ENCODE results near the gene TPD52L1.
"Not testable (repeated sequence)": the region's sequence is repeated elsewhere in the genome, so short reads cannot be mapped to it uniquely, and the experiment has no call there.

TPD52L1 gene

GRCh38 chr6:125157725-125158124 is 4.2 kb downstream of the TPD52L1 start:
- peaks cover 3% of the 10 kb centered on the region for H3K9me3 Mint-ChIP-seq
- H3K4me3 Mint-ChIP-seq, result no peak overlapping the region
- peaks cover 24% of the 10 kb centered on the region for H3K27me3 Mint-ChIP-seq
- H3K27ac Mint-ChIP-seq, result no peak overlapping the region
- no peak for ATAC-seq
- no peaks in the 10 kb centered on the region for H3K4me1 Mint-ChIP-seq
- no peaks in the 10 kb centered on the region for H3K36me3 Mint-ChIP-seq

GRCh38 chr6:125163339-125163738 is 9.8 kb downstream of the TPD52L1 start:
- not testable (repeated sequence) for H3K36me3 Mint-ChIP-seq, H3K27me3 Mint-ChIP-seq, H3K9me3 Mint-ChIP-seq, H3K27ac Mint-ChIP-seq, H3K4me1 Mint-ChIP-seq, H3K4me3 Mint-ChIP-seq, ATAC-seq

GRCh38 chr6:125163811-125164210 is 10.2 kb downstream of the TPD52L1 start:
- Mint-ChIP-seq H3K27ac (no peak overlapping the region), H3K9me3 (no peaks in the 10 kb centered on the region), H3K4me1 (no peaks in the 10 kb centered on the region), H3K27me3 (peaks cover 8% of the 10 kb centered on the region), H3K36me3 (no peaks in the 10 kb centered on the region), H3K4me3 (no peak overlapping the region)
- ATAC-seq, result no peak

- Mint-ChIP-seq H3K4me3 (no peak overlapping the region), H3K27me3 (peaks cover 14% of the 10 kb centered on the region), H3K4me1 (no peaks in the 10 kb centered on the region), H3K9me3 (no peaks in the 10 kb centered on the region), H3K36me3 (no peaks in the 10 kb centered on the region), H3K27ac (no peak overlapping the region)
- ATAC-seq, result no peak
These were observed 11.1 kb downstream of the TPD52L1 start for GRCh38 chr6:125164696-125165095.

- no peak for ATAC-seq
- no peak overlapping the region for H3K27ac Mint-ChIP-seq
- H3K36me3 Mint-ChIP-seq, result no peaks in the 10 kb centered on the region
These were observed 11.7 kb downstream of the TPD52L1 start for GRCh38 chr6:125165256-125165655.

GRCh38 chr6:125165776-125166175 is 12.2 kb downstream of the TPD52L1 start:
- no peak for ATAC-seq
- no peaks in the 10 kb centered on the region for H3K36me3 Mint-ChIP-seq
- no peaks in the 10 kb centered on the region for H3K4me1 Mint-ChIP-seq
- no peaks in the 10 kb centered on the region for H3K9me3 Mint-ChIP-seq
- H3K4me3 Mint-ChIP-seq, result no peak overlapping the region
- H3K27me3 Mint-ChIP-seq, result peaks cover 17% of the 10 kb centered on the region
- H3K27ac Mint-ChIP-seq, result no peak overlapping the region

More at GRCh38 chr6:125165256-125165655, 11.7 kb downstream of the TPD52L1 start:
- Mint-ChIP-seq H3K9me3 (no peaks in the 10 kb centered on the region), H3K4me3 (no peak overlapping the region), H3K4me1 (no peaks in the 10 kb centered on the region), H3K27me3 (peaks cover 17% of the 10 kb centered on the region)

- H3K27me3 Mint-ChIP-seq, result peaks cover 17% of the 10 kb centered on the region
- no peaks in the 10 kb centered on the region for H3K4me1 Mint-ChIP-seq
- H3K9me3 Mint-ChIP-seq, result no peaks in the 10 kb centered on the region
- no peak overlapping the region for H3K27ac Mint-ChIP-seq
- ATAC-seq, result no peak
- no peak overlapping the region for H3K4me3 Mint-ChIP-seq
- H3K36me3 Mint-ChIP-seq, result no peaks in the 10 kb centered on the region
These were observed 13.1 kb downstream of the TPD52L1 start for GRCh38 chr6:125166711-125167110.

- H3K4me3 Mint-ChIP-seq, result no peak overlapping the region
These were observed 14.0 kb downstream of the TPD52L1 start for GRCh38 chr6:125167579-125167978.

GRCh38 chr6:125169058-125169457 is 15.5 kb downstream of the TPD52L1 start:
- no peak overlapping the region for H3K4me3 Mint-ChIP-seq
- H3K4me1 Mint-ChIP-seq, result no peaks in the 10 kb centered on the region
- H3K9me3 Mint-ChIP-seq, result no peaks in the 10 kb centered on the region
- ATAC-seq, result no peak
- no peak overlapping the region for H3K27ac Mint-ChIP-seq
- H3K27me3 Mint-ChIP-seq, result peaks cover 27% of the 10 kb centered on the region
- H3K36me3 Mint-ChIP-seq, result no peaks in the 10 kb centered on the region

More at GRCh38 chr6:125167579-125167978, 14.0 kb downstream of the TPD52L1 start:
- no peak for ATAC-seq
- Mint-ChIP-seq H3K36me3 (no peaks in the 10 kb centered on the region), H3K9me3 (no peaks in the 10 kb centered on the region), H3K4me1 (no peaks in the 10 kb centered on the region), H3K27me3 (peaks cover 25% of the 10 kb centered on the region), H3K27ac (no peak overlapping the region)

- peaks cover 27% of the 10 kb centered on the region for H3K27me3 Mint-ChIP-seq
- no peaks in the 10 kb centered on the region for H3K36me3 Mint-ChIP-seq
- no peak for ATAC-seq
- no peaks in the 10 kb centered on the region for H3K9me3 Mint-ChIP-seq
- H3K4me1 Mint-ChIP-seq, result no peaks in the 10 kb centered on the region
- H3K4me3 Mint-ChIP-seq, result no peak overlapping the region
- no peak overlapping the region for H3K27ac Mint-ChIP-seq
These were observed 15.9 kb downstream of the TPD52L1 start for GRCh38 chr6:125169522-125169921.

- Mint-ChIP-seq H3K36me3 (no peaks in the 10 kb centered on the region), H3K9me3 (no peaks in the 10 kb centered on the region), H3K4me3 (no peak overlapping the region)
These were observed 16.8 kb downstream of the TPD52L1 start for GRCh38 chr6:125170376-125170775.

GRCh38 chr6:125173341-125174095 is 19.9 kb downstream of the TPD52L1 start:
- no peak overlapping the region for H3K4me3 Mint-ChIP-seq
- H3K27ac Mint-ChIP-seq, result no peak overlapping the region
- no peaks in the 10 kb centered on the region for H3K9me3 Mint-ChIP-seq
- H3K27me3 Mint-ChIP-seq, result peaks cover 27% of the 10 kb centered on the region
- H3K36me3 Mint-ChIP-seq, result no peaks in the 10 kb centered on the region
- no peaks in the 10 kb centered on the region for H3K4me1 Mint-ChIP-seq
- no peak for ATAC-seq

More at GRCh38 chr6:125170376-125170775, 16.8 kb downstream of the TPD52L1 start:
- ATAC-seq, result no peak
- Mint-ChIP-seq H3K27me3 (peaks cover 27% of the 10 kb centered on the region), H3K4me1 (no peaks in the 10 kb centered on the region), H3K27ac (no peak overlapping the region)

GRCh38 chr6:125174626-125175025 is 21.1 kb downstream of the TPD52L1 start:
- H3K27ac Mint-ChIP-seq, result no peak overlapping the region
- peaks cover 21% of the 10 kb centered on the region for H3K27me3 Mint-ChIP-seq
- H3K9me3 Mint-ChIP-seq, result no peaks in the 10 kb centered on the region
- no peak overlapping the region for H3K4me3 Mint-ChIP-seq
- no peaks in the 10 kb centered on the region for H3K36me3 Mint-ChIP-seq
- no peaks in the 10 kb centered on the region for H3K4me1 Mint-ChIP-seq
- ATAC-seq, result no peak

GRCh38 chr6:125175466-125176048 is 22.0 kb downstream of the TPD52L1 start:
- H3K36me3 Mint-ChIP-seq, result no peaks in the 10 kb centered on the region
- H3K9me3 Mint-ChIP-seq, result no peaks in the 10 kb centered on the region
- no peaks in the 10 kb centered on the region for H3K4me1 Mint-ChIP-seq
- peaks cover 18% of the 10 kb centered on the region for H3K27me3 Mint-ChIP-seq
- no peak for ATAC-seq
- no peak overlapping the region for H3K4me3 Mint-ChIP-seq
- no peak overlapping the region for H3K27ac Mint-ChIP-seq

- no peak overlapping the region for H3K27ac Mint-ChIP-seq
- no peaks in the 10 kb centered on the region for H3K9me3 Mint-ChIP-seq
- H3K27me3 Mint-ChIP-seq, result peaks cover 35% of the 10 kb centered on the region
- no peaks in the 10 kb centered on the region for H3K36me3 Mint-ChIP-seq
- no peak overlapping the region for H3K4me3 Mint-ChIP-seq
- H3K4me1 Mint-ChIP-seq, result no peaks in the 10 kb centered on the region
- no peak for ATAC-seq
These were observed 28.9 kb downstream of the TPD52L1 start for GRCh38 chr6:125182237-125183008.
